Measurements from ENCODE around the gene SORCS1. TPM values are rescaled to one million over a fixed set of nuclear protein-coding genes. Genes with fewer than 3 reads are reported as not detected.

Gene SORCS1
- total RNA-seq, 4 donors from 2014 or later, result 34.3 to 85.0 (median 49.3) TPM

- Histone ChIP-seq H3K27me3 (no peaks in the 10 kb centered on the region), H3K36me3 (no peaks in the 10 kb centered on the region), H3K9me3 (no peaks in the 10 kb centered on the region), H3K4me3 (no peak overlapping the region), H3K27ac (peak overlapping the region in 3 of 4 donors; percentile 51 to 74 (median 74)), H3K4me1 (peaks cover 0 to 46% (median 8%) of the 10 kb centered on the region in 4 donors)
- WGBS, 2 donors, result 57 to 59% methylated on average over 4 of the region's 4 CpGs
- DNase-seq (ENCODE audit: low spot score in 2 of 2), result peak; percentile 29 to 50
- TF ChIP-seq EP300 (IDR thresholded peaks at IDR 0.05) (peak in 1 of 2 donors; percentile 24), POLR2A (IDR thresholded peaks at IDR 0.05) (no peak)
These were observed 222.4 kb downstream of the SORCS1 start for GRCh38 chr10:106942035-106942662.

GRCh38 chr10:106941297-106942034, 223.0 kb downstream of the SORCS1 start:
- H3K4me1 ChIP-seq, result peaks cover 0 to 46% (median 8%) of the 10 kb centered on the region in 4 donors
- no peaks in the 10 kb centered on the region for H3K36me3 ChIP-seq
- H3K27me3 ChIP-seq, result no peaks in the 10 kb centered on the region
- H3K4me3 ChIP-seq, result no peak overlapping the region
- WGBS, 2 donors, result 30 to 31% methylated on average over 5 of the region's 5 CpGs
- peak overlapping the region in 3 of 4 donors; percentile 51 to 74 (median 74) for H3K27ac ChIP-seq
- DNase-seq (ENCODE audit: low spot score in 2 of 2), result no peak
- no peaks in the 10 kb centered on the region for H3K9me3 ChIP-seq
- TF ChIP-seq EP300 (IDR thresholded peaks at IDR 0.05), result peak in 1 of 2 donors; percentile 82
- TF ChIP-seq CTCF (IDR thresholded peaks at IDR 0.05), result no peak
- TF ChIP-seq POLR2A (IDR thresholded peaks at IDR 0.05), result no peak

GRCh38 chr10:106938513-106938912, 226.0 kb downstream of the SORCS1 start:
- Histone ChIP-seq H3K4me3 (no peak overlapping the region), H3K27me3 (no peaks in the 10 kb centered on the region), H3K4me1 (peaks cover 0 to 52% (median 14%) of the 10 kb centered on the region in 4 donors), H3K27ac (peak overlapping the region in 2 of 4 donors; percentile 62 to 73), H3K9me3 (no peaks in the 10 kb centered on the region), H3K36me3 (no peaks in the 10 kb centered on the region)
- 55 to 60% methylated on average over 1 of the region's 1 CpG for WGBS, 2 donors
- no peak for DNase-seq (ENCODE audit: low spot score in 2 of 2)
- TF ChIP-seq CTCF (IDR thresholded peaks at IDR 0.05) (no peak), EP300 (IDR thresholded peaks at IDR 0.05) (peak in 1 of 2 donors; percentile 38), POLR2A (IDR thresholded peaks at IDR 0.05) (no peak)

- Histone ChIP-seq H3K9me3 (no peaks in the 10 kb centered on the region), H3K4me3 (no peak overlapping the region), H3K36me3 (no peaks in the 10 kb centered on the region), H3K27me3 (no peaks in the 10 kb centered on the region), H3K4me1 (peaks cover 0 to 51% (median 18%) of the 10 kb centered on the region in 4 donors), H3K27ac (peak overlapping the region in 2 of 4 donors; percentile 44 to 57)
- TF ChIP-seq EP300 (IDR thresholded peaks at IDR 0.05) (peak in 1 of 2 donors; percentile 81), CTCF (IDR thresholded peaks at IDR 0.05) (no peak), POLR2A (IDR thresholded peaks at IDR 0.05) (no peak)
- DNase-seq (ENCODE audit: low spot score in 2 of 2), result peak in 1 of 2 donors; percentile 37
These were observed 228.5 kb downstream of the SORCS1 start for GRCh38 chr10:106935978-106936451.

GRCh38 chr10:106931853-106932249, 232.7 kb downstream of the SORCS1 start:
- DNase-seq (ENCODE audit: low spot score in 2 of 2), result no peak
- no peaks in the 10 kb centered on the region for H3K9me3 ChIP-seq
- 13 to 21% methylated on average over 1 of the region's 1 CpG for WGBS, 2 donors
- H3K4me3 ChIP-seq, result no peak overlapping the region
- no peaks in the 10 kb centered on the region for H3K27me3 ChIP-seq
- peak overlapping the region in 1 of 4 donors; percentile 66 for H3K27ac ChIP-seq
- no peak for TF ChIP-seq POLR2A (IDR thresholded peaks at IDR 0.05)
- no peak for TF ChIP-seq CTCF (IDR thresholded peaks at IDR 0.05)
- TF ChIP-seq EP300 (IDR thresholded peaks at IDR 0.05), result no peak
- no peaks in the 10 kb centered on the region for H3K36me3 ChIP-seq
- H3K4me1 ChIP-seq, result peaks cover 0 to 50% (median 22%) of the 10 kb centered on the region in 4 donors

Data from tibial nerve (tissue), 4 donors.